Activated CD4-positive, CD25-positive, alpha-beta regulatory T cell (primary cell): ENCODE results near the gene NANP.
A peak's percentile ranks its signal among the peaks of the same experiment; 100 is the strongest.
"Not testable (repeated sequence)": the region's sequence is repeated elsewhere in the genome, so short reads cannot be mapped to it uniquely, and the experiment has no call there.

ENCODE experiments used
- DNase-seq, 4 experiments: peaks; one replicate each; lab custom pipeline; 2025; lab: John Stamatoyannopoulos, UW

Gene NANP

GRCh38 chr20:25623736-25624499 is at the start of gene NANP:
Gene NANP, minus strand, starts transcription at chr20:25624014. Its CDS starts 66 bp downstream, at chr20:25623948.
- DNase-seq, result peak; percentile 72 to 84 (median 74)

GRCh38 chr20:25672659-25673235 is 48.9 kb upstream of the NANP start:
- no peak for DNase-seq

GRCh38 chr20:25669826-25670422 is 46.1 kb upstream of the NANP start:
- DNase-seq, result no peak

- DNase-seq, result no peak
Measured at GRCh38 chr20:25668446-25668845, 44.6 kb upstream of the NANP start.

GRCh38 chr20:25659999-25660398 is 36.2 kb upstream of the NANP start:
- no peak for DNase-seq

- no peak for DNase-seq
Measured at GRCh38 chr20:25654487-25654886, 30.7 kb upstream of the NANP start.

- DNase-seq, result not testable (repeated sequence)
Measured at GRCh38 chr20:25652866-25653265, 29.1 kb upstream of the NANP start.

GRCh38 chr20:25644814-25645213 is 21.0 kb upstream of the NANP start:
- no peak for DNase-seq

- no peak for DNase-seq
Measured at GRCh38 chr20:25643716-25644115, 19.9 kb upstream of the NANP start.

GRCh38 chr20:25637247-25637646 is 13.4 kb upstream of the NANP start:
- DNase-seq, result no peak

GRCh38 chr20:25632940-25633790 is 9.4 kb upstream of the NANP start:
- no peak for DNase-seq

GRCh38 chr20:25630615-25631014 is 6.8 kb upstream of the NANP start:
- not testable (repeated sequence) for DNase-seq

GRCh38 chr20:25629816-25630499 is 6.1 kb upstream of the NANP start:
- DNase-seq, result no peak

- DNase-seq, result no peak
Measured at GRCh38 chr20:25626779-25627178, 3.0 kb upstream of the NANP start.

- DNase-seq, result no peak
Measured at GRCh38 chr20:25624500-25624939, 706 bp upstream of the NANP start.

GRCh38 chr20:25623225-25623735 is 534 bp downstream of the NANP start:
- no peak for DNase-seq

GRCh38 chr20:25622450-25623224 is 1.2 kb downstream of the NANP start:
- DNase-seq, result no peak

- no peak for DNase-seq
Measured at GRCh38 chr20:25622049-25622448, 1.8 kb downstream of the NANP start.

- DNase-seq, result no peak
Measured at GRCh38 chr20:25619514-25619913, 4.3 kb downstream of the NANP start.

GRCh38 chr20:25608774-25609173 is 15.0 kb downstream of the NANP start:
- DNase-seq, result no peak
